Osteoblast (primary cell): ENCODE results near the gene SLC23A2. TPM values are rescaled to one million over a fixed set of nuclear protein-coding genes. Genes with fewer than 3 reads are reported as not detected.

Experiments used
- DNase-seq: peaks from one replicate; pipeline ENCODE4 v3.0.0; 2011; ENCODE audit warnings: low spot score, mixed read lengths; ENCODE audit not compliant: insufficient read length; ENCODE audit errors: missing footprints
- H2AFZ ChIP-seq: 2 replicates; pipeline ENCODE4 v1.6.0; 2011; ENCODE audit warnings: mild to moderate bottlenecking, low read length
- H3K27ac ChIP-seq: 2 replicates; pipeline ENCODE4 v1.5.1; 2011; ENCODE audit warnings: mild to moderate bottlenecking, low read depth, low read length, moderate library complexity
- H3K27me3 ChIP-seq: 2 replicates; pipeline ENCODE4 v1.6.0; 2012; ENCODE audit warnings: mild to moderate bottlenecking, control low read depth, inconsistent platforms, low read length, moderate library complexity; ENCODE audit not compliant: insufficient read depth
- H3K36me3 ChIP-seq: 2 replicates; pipeline ENCODE4 v1.5.1; 2011; ENCODE audit warnings: mild to moderate bottlenecking, low read length, control low read depth, moderate library complexity; ENCODE audit not compliant: insufficient read depth
- H3K4me1 ChIP-seq: 2 replicates; pipeline ENCODE4 v1.5.1; 2011; ENCODE audit warnings: mild to moderate bottlenecking, low read length, control low read depth, moderate library complexity; ENCODE audit not compliant: insufficient read depth
- H3K4me2 ChIP-seq: 2 replicates; pipeline ENCODE4 v1.6.0; 2011; ENCODE audit warnings: mild to moderate bottlenecking, low read length; ENCODE audit not compliant: insufficient read depth
- H3K4me3 ChIP-seq: fragments of 200-600 bp; sonication (generic); 3 replicates; pipeline ENCODE4 v1.5.1; 2012; ENCODE audit warnings: mild to moderate bottlenecking, low read length, inconsistent platforms; ENCODE audit not compliant: insufficient read depth
- H3K79me2 ChIP-seq: 2 replicates; pipeline ENCODE4 v1.6.0; 2012; ENCODE audit warnings: mild to moderate bottlenecking, low read length, control low read depth, inconsistent platforms; ENCODE audit not compliant: insufficient read depth
- H3K9me3 ChIP-seq: 2 replicates; pipeline ENCODE4 v1.5.1; 2011; ENCODE audit warnings: low read depth, low read length, control low read depth
- H4K20me1 ChIP-seq: 2 replicates; pipeline ENCODE4 v1.6.0; 2012; ENCODE audit warnings: mild to moderate bottlenecking, low read length, control low read depth; ENCODE audit not compliant: insufficient read depth
- total RNA-seq: library from RNA; depleted of rRNA; stranded (reverse); fragments of >200 nt; gene quantifications from 2 replicates; pipeline ENCODE4 v1.2.3, GENCODE V29; 2012
- TF ChIP-seq, protein P1 (sequence below): IDR thresholded peaks from 2 replicates; pipeline ENCODE4 v1.5.1; 2011; ENCODE audit warnings: mild to moderate bottlenecking, low read depth, low read length, moderate library complexity; ENCODE audit errors: extremely low read depth

The SLC23A2 gene
- total RNA-seq, 1 donor, result 20.6 TPM

DNA sequence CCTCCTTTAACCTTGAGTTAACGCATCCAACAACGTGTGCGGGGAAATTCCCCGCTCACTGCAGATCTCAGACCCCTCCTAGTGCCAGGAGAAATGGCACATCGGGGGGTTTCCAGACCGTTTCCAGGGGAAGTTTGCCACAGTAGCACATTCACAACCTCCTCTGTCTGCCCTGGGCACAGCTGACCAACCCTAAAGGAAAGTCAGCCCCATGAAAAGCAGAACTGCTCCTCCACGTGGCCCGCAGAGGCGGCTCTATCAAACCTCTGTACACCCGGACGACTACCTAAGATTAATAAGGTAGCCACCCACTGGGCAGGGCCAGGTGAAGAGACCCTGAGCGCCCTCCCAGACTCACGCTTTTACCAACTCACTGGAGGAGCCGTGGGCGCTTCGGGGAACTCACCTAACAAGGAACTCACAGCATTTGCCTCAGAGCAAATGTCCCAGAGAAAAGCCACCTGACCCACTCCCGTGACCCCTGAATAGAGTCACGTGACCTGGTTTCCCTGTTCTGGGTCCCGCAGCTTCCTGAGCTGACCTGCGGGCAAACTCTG is 186.5 kb downstream of the SLC23A2 start:
- no peaks in the 10 kb centered on the region for H3K79me2 ChIP-seq
- TF ChIP-seq, protein P1, sequence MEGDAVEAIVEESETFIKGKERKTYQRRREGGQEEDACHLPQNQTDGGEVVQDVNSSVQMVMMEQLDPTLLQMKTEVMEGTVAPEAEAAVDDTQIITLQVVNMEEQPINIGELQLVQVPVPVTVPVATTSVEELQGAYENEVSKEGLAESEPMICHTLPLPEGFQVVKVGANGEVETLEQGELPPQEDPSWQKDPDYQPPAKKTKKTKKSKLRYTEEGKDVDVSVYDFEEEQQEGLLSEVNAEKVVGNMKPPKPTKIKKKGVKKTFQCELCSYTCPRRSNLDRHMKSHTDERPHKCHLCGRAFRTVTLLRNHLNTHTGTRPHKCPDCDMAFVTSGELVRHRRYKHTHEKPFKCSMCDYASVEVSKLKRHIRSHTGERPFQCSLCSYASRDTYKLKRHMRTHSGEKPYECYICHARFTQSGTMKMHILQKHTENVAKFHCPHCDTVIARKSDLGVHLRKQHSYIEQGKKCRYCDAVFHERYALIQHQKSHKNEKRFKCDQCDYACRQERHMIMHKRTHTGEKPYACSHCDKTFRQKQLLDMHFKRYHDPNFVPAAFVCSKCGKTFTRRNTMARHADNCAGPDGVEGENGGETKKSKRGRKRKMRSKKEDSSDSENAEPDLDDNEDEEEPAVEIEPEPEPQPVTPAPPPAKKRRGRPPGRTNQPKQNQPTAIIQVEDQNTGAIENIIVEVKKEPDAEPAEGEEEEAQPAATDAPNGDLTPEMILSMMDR, result no peak
- H2AFZ ChIP-seq, result no peak overlapping the region

DNA sequence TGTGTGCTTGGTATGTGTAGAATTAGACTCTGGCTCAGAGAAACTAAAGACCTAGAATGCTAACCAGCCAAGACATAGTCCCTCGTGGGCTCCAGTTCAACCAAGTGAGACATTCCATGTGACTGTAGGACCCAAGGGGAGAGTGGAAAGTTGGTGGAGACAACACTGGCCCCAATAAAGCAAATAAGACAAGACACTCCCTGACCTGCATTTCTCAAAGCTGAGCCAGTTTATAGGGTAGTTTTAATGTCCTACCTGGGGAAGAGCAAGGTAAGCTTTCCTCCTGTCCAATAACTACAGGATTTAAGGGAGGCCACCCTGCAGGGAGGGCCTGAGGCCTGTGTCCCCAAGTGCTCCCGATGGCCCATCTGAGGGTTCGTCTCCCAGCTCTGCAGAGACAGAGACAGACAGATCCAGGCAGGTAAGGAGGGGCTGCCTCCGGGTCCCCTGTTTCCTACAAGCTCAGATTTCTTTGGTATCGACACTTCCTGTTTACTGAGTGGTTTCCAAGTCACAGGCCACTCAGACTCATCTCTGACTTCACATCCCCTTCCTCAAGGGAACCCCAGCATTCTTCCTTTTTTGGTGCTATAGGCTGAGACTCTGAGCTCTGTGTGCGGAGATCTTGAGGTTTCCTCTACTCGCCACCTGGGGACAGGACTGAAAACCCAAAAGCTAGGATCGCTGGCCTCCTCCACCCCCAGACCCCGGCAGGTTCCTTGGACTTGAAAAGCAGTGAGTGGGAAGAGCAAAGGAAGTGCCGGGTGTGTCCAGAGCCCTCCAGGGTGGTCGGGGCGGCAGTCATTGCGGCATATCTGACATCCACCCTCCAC is 187.2 kb downstream of the SLC23A2 start:
- Histone ChIP-seq H2AFZ (no peak overlapping the region), H3K27ac (no peak overlapping the region), H3K27me3 (peaks cover 8% of the 10 kb centered on the region), H3K79me2 (no peaks in the 10 kb centered on the region), H3K4me2 (no peak overlapping the region), H3K4me3 (no peak overlapping the region), H3K9me3 (no peaks in the 10 kb centered on the region), H4K20me1 (no peaks in the 10 kb centered on the region), H3K36me3 (no peaks in the 10 kb centered on the region), H3K4me1 (no peaks in the 10 kb centered on the region)
- TF ChIP-seq, protein P1, result no peak
- no peak for DNase-seq

More for the DNA sequence above, 186.5 kb downstream of the SLC23A2 start:
- DNase-seq, result peak; percentile 66
- peaks cover 10% of the 10 kb centered on the region for H3K27me3 ChIP-seq
- no peaks in the 10 kb centered on the region for H4K20me1 ChIP-seq
- no peak overlapping the region for H3K4me2 ChIP-seq
- no peaks in the 10 kb centered on the region for H3K4me1 ChIP-seq
- H3K36me3 ChIP-seq, result no peaks in the 10 kb centered on the region
- H3K9me3 ChIP-seq, result no peaks in the 10 kb centered on the region
- H3K4me3 ChIP-seq, result no peak overlapping the region
- no peak overlapping the region for H3K27ac ChIP-seq

DNA sequence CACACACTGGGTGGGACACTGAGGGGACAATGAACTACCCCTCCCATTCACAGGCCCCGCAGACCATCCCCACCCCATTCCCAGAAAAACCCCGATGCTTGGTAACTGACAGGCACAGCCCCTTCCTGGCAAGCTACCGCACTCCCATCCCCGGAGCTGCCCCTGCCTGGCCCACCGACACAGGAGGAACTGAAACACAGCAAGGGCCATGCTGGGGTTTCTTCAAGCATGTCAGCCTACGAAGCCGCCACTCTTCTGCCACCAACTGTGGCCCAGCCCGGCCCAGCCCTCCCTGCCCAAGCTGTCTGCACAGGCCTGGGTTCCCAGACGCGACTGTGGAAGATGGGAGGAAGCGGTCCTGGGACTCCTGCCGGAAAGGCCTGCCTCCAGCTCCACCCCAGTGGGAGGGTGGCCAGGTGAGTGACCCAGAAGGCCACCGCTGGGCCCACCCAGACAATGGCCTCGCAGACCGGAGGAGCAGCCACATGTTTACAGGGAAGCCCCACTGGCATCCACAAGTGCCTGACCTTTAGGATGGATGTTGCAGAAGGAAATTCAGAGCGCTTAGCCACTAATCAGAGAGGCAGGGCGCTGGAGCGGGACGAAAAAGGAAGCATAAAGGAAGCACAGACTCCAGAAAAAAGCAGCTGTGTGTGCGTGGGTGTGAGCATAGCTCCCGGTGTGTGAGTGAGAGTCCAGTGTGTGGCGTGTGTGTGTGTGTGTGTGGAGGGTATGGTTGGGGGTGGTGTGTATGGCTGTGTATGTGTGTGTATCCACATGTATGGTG is 188.0 kb downstream of the SLC23A2 start:
- no peak for DNase-seq
- Histone ChIP-seq H4K20me1 (no peaks in the 10 kb centered on the region), H3K36me3 (no peaks in the 10 kb centered on the region), H3K27me3 (peaks cover 10% of the 10 kb centered on the region), H3K4me1 (no peaks in the 10 kb centered on the region), H2AFZ (no peak overlapping the region), H3K27ac (no peak overlapping the region), H3K4me3 (no peak overlapping the region), H3K9me3 (no peaks in the 10 kb centered on the region), H3K4me2 (no peak overlapping the region), H3K79me2 (no peaks in the 10 kb centered on the region)
- TF ChIP-seq, protein P1, result no peak

DNA sequence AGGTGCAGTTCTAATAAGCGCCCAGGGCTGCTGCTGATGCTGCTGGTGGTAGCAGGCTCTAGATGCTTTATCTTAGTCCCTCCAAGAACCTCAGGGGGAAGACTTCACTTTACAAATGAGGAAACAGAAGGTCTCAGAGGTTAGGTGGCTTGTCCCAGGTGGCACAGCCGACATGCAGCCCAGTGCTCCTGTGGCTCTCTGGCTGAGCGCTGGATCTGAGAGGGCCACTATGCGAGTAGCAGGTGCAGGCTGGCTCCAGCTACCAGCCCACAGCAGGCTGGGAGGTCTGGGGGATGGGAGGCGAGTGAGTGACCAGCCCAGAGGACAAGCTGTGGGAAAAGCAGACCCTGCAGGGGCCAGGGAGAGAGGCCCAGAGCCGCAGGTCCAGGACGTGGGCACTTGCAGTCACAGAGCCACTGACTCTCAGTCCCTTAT is 188.7 kb downstream of the SLC23A2 start:
- no peaks in the 10 kb centered on the region for H3K79me2 ChIP-seq
- H3K27me3 ChIP-seq, result peaks cover 16% of the 10 kb centered on the region
- no peak overlapping the region for H3K4me3 ChIP-seq
- no peak overlapping the region for H3K27ac ChIP-seq
- no peaks in the 10 kb centered on the region for H4K20me1 ChIP-seq
- no peak for DNase-seq
- H3K4me1 ChIP-seq, result no peaks in the 10 kb centered on the region
- H2AFZ ChIP-seq, result no peak overlapping the region
- no peaks in the 10 kb centered on the region for H3K36me3 ChIP-seq
- H3K9me3 ChIP-seq, result no peaks in the 10 kb centered on the region
- no peak overlapping the region for H3K4me2 ChIP-seq
- TF ChIP-seq, protein P1, result no peak
